Activated CD8-positive, alpha-beta memory T cell treated with anti-CD3 and anti-CD28 coated beads, Interleukin-2, amount 50 U/mL, for 24 hours (primary cell): ENCODE measurements around the gene RPL19.

Source experiments
- DNase-seq: peaks from one replicate; pipeline ENCODE4 v3.0.0-alpha.2; 2020; ENCODE audit errors: extremely low read depth

RPL19 gene

DNA sequence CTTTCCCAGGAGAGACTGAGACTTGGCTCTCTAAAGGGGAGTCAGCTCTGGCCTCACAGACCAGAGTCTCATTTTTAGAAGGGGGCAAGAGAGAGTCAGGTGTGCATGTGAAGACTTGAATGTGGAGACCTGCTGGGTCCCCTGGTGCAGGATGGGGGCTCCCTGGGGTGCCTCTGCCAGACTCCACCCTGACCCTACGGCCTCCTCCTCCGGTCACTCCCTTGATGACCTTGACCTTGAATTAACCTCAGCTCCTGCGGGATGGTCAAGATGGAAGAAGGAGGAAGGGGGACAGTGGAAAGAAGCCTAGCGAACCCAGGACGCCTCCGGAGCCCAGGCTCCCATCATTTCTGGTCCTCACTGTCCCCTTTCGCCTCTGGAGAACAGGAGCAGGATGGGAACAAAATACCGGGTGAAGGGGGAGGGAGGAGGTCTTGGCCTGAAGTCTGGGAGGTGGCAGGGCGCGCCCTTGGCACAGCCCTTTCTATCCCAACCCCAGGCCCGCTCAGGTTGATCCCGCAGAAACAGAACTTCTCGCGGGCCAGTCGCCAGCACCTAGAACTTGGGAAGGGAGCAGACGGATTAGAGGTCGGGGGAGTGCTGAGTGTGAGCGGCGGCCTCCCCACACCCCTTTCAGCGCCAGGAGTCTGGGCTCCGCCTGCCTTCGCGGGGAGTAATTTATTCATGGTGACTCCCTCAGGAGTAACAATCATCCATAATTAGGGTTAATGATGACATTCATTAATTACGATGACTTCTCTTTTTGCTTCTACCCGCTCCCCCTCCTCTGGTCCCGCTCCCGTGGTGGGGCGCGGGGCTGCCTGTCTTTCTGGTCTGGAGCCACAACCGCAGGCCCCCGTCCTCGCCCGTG is 24.1 kb downstream of the RPL19 start:
- DNase-seq: no peak

DNA sequence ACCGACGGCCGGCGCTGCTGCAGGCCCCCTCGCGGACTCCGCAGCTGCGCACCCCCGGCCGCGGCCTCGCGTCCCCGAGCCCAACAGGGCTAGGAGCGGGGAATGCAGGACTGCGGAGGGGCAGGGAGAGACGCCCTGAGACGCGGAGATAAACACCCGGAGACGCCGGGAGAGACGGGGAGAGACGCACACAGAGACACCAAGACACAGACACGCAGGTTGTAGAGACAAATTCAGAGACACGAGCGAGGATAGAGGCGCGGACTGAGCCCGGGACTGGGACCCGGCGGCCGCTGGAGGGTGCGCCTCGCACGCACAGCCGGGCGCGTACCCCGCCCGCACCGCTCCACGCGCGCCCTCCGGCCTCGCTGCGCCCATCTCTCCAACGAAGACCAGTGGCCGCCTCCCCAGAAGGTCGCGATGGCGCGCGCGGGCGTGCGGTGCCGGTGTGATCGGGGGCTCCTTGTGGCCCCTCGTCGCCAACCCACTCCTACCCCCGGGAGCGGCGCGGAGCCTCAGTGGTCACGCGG is 24.8 kb downstream of the RPL19 start:
- no peak for DNase-seq

DNA sequence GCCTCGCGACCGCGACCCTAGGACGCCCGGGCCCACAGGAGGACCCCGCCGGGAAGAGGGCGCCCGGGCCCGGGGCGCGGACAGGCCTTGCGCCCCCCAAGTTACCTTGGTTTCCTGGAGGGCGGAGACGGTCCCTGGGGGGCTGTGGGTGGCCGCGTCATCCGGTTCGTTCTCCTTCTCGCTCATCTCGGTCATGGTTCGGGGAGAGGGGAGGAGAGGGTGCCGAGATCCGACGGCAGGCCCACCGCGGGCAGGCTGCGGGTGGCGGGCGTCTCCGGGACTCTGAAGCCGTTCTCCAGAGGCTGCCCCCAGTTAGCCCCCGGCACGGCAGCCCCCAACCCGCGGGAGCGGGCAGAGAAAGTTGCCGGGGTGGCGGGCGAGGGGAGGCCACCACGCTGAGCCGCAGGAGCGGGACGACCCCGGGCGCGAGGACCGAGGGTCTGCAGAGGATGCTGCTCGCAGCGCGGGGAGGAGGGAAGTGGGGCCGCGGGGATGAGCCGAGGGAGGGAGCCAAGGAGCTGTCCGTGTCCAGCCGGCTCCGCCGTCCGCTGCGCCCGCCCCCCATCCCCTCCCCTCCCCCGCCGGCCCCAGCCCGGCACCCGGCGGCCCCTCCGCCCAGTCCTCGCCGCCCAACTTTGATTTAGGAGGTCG is 25.4 kb downstream of the RPL19 start, which contains the start of gene STAC2:
Gene STAC2, minus strand, starts transcription at position 638 of the 651 bp plus-strand sequence. Its CDS starts 443 bp downstream, at position 195.
- DNase-seq: no peak

DNA sequence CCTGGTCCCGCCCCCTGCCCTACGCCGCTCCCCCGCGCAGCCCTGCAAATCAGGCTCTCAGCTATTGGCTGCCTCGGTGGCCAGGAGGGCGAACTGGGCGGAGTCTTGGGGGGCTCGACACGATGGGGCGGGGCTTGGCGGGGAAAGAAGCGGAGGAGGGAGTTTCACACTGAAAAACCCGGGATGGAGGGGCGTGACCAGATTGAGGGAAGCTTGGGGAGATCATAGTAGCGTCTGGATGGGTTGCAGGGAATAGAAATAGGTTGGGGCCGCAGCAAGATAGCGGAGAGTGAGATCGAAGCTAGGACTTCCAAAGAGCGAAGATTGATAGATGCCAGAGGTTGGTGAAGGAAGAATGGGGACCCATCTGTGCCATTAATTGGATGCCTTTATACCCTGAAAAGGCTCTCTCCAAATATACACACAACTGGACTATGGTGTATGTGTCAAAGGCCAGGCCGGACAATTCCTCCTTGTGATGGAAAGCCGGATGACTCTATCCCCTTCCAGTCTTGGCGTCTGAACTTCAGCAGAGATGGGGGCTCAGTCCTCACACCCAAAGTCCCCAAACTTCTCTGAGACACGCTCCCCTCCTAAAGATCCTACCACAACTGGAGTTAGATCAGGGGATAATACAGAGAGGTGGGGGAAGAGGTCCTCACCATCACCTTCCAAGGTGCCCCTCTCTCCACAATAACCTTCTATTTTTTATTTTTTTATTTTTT is 26.0 kb downstream of the RPL19 start:
- DNase-seq: no peak

DNA sequence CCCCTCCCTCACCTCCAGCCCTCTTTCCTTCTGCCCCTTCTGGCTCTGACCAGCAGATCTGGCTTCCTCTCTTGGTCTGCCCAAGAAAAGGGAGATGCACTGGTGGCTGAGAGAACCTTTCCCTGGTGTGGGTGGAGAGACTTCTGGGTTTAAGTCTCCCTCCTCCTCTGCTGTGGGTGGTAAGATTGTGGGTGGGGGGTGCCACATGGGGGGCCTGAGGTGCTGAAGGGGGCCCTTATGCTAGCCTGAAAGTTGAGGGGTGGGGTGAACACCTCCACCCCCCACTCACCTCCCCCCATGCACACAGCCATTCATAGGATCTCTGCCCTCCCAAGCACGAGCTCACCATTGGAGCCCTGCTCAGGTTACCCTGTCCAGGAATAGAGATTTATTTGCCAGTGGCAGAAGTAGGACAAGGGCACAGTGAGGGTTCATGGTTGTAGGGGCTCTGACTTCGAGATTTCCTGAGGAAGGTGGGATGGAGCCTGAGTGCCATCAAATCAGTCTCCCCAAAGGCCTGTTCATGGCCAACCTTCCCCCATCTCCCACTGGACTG is 27.4 kb downstream of the RPL19 start:
- no peak for DNase-seq

DNA sequence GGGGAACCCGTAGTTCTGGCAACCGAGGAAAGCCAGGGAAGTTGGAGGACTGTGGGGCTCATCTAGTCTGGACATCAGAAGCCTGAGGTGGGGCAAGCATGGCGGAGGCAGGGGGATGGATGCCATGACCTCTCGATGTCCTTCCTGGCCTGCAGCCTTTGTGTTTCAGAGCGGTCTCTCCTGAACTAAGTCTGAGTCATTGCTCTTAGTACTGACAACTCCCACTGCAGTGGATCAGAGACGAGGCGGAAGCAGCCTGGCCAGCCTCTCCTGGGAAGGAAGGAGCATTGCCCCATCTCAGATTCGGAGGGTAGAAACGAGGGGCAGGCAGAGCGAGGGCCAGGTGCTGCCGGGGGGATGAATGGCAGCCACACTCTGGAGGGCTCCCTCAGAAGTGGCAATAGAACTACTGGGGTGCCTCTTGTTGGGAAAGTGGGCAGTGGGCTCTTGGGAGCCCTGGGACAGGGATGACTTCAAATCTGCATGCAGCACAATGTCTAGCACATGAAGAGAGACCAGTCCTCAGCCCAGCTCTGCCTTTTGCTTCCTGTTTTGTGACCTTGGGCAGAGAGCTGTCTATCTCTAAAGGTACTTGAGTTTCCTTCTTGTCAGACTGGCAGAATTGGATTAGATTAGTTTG is 29.3 kb downstream of the RPL19 start:
- no peak for DNase-seq

DNA sequence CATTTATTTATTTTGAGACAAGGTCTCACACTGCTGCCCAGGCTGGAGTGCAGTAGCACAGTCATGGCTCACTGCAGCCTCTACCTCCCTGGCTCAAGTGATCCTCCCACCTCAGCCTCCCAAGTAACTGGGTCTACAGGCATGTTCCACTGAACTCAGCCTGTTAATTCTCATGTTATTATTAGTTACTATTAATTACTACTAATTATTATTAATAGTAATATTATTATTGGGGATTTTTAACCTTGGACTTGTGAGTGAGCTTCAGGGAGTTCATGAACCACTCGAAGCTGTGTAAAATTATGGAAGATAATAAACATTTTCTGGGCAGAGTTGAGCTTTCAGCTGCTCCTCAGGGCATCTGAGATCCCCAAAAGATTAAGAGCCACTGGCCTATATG is 30.3 kb downstream of the RPL19 start:
- no peak for DNase-seq

DNA sequence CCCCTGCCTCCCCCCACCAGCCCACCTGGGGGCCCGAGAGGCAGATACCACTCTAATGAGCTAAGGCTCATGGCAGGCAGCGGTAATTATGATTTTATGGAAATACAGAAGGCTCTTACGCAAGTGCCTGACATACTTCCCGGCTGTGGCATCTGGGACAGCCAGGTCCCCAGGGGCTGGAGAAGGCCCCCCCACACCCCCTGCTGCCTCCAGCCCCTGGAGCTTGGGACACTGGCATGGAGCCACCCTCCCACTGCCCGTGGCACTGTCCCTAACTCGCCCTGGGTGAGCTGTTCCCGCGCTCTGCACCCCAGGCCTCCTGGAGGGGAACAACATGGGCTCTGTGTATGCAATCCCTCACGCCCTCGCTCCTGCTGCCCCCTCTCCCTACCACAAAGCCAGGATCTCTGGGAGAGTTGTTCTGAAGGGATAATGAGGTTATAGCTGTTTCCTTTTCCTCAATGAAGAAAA is 31.0 kb downstream of the RPL19 start:
- DNase-seq: no peak

DNA sequence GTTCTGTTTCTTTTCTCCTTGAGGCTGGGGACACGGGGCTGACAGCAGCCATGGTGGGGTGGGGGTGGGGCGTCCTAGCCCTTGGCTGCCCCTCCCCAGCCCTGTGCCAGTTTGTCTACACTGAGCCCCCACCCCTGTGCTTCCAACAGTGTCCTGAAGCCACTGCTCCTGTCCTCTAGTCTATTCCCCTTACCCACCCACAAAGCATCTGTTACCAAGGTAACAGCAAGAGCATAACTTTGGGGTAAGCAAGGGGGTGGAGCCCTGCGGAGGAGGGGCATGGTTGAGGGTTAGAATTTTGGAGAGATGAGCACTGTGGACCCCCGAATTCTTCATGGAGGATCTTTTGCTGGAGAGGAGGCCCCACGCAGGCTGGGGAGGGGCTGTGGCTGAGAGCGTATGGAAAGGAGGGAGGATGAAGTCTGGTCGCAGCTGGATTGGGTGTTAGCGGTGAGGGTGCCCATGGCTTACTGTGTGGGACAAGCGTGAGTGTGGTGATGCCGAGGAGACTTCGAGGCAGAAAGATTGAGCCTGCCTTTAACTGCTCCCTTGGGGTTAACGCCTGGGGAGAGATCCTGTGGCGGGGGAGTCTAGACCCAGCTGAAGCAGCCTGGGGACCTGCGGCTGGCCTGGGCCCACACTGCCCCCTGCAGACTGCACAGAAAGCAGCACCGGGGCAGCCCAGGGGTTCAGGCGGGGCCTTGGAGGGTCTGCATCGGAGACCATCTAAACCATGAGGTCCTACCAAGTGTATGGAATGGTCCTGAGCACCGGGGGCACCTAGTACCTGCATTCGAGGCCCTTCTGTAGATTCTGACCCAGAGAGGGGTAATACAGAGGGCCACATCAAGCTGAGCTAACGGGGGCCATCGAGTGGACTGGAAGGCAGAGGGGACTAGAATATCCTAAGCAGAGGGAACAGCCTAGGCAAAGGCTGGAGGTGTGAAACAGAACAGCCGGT is 31.8 kb downstream of the RPL19 start:
- no peak for DNase-seq

DNA sequence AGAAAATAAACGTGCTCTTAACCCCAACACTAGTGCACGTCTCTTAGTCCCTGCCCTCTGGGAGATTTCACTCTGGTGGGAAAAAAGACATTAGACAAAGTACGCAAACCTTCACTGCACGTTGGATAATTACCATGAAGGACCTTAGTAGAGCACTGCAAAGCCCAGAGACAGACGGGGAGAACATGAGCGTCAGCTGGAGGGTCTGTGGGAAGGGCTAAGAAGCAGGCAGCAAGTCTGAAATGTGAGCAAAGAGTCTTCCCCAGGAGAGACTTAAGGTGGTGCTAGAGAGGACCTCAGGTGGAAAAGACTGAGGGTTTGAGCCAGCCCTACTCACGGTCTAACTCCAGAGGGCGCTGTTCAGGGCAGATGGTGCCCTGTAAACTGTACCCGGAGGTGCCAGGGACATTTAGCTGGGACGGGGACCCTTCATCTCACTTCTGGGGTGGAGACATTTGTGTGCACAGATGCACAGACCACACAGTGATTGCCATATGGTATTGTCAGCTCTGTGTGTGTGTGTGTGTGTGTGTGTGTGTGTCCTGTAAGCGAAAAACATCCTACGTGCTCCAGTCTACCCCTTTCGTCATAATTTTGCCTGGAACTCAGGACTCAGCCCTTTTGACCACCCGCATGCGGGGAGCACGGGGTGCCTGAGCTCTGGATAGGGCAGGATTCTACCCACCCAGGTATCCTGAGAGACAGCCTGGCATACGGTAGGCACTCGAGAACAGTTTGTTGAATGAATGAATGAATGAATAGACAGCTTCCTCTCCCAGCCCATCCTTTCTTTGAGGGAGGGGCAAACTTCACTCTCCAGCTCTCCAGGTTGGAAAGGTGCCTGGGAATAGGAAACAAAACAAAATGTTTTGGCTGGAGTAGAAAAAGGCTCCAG is 35.7 kb downstream of the RPL19 start:
- DNase-seq: no peak

DNA sequence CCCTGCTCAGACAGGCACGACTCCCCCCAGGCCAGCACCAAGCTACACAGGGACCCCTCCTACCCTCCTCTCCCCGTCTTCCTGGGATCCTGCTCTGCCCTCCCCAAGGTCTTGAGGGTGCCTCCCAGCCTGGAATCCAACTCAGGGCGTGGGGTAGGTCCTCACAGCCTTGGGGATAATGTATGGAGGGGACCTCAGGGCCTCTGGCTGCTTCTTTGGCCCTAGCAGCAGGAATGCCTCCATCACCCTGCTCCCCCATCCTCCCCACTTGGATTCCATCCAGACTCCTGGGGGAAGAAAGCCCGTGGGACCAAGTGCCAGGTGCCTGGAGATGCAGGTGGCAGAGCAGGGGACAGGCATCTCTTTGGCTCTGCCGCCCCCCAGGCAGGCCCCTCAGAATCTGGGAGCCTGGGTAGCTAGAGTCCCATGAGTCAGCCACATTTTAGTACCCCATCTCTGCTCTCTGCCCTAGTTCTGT is 36.4 kb downstream of the RPL19 start:
- no peak for DNase-seq

DNA sequence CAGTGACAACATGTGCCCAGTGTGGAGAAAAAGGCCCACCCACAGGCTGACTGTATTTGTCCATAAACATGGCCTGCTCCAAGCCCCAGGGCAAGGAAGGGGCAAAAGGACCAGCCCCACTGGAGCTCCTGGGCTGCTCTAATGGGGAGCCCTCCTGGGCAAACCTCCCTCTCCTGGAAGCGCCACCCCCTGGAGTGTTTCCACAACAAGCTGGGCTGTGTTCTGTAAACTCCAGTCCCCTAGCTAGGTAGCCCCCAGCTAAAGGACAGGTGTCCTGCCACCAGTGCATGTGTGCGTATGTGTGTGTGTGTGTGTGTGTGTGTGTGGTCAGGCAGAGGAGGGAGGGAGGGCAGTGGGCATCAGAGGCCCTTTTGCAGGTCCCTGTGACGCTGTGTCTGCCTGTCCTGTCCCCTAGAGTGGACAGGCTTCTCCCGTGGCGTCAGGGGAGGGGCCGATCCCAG is 36.9 kb downstream of the RPL19 start:
- no peak for DNase-seq

DNA sequence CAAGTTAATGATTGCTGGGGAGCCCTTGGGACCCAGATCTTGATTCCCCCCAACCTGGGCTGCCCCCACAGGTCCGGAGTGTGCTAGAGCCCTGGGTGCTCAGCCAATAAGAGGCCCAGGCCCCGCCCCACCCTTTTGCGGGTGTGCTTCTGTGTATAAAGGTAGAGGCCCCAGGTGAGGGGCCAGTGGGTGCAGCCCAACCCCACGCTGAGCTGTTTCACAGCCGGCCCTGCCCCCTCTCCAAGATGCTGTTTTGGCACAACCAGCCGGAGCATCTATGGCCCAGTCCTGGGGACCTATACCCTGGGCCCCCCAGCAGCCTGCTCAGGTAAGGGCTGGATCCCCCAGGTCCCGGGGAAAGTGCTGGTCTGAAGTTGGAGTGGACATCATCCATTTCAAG is 37.5 kb downstream of the RPL19 start:
- DNase-seq: no peak

DNA sequence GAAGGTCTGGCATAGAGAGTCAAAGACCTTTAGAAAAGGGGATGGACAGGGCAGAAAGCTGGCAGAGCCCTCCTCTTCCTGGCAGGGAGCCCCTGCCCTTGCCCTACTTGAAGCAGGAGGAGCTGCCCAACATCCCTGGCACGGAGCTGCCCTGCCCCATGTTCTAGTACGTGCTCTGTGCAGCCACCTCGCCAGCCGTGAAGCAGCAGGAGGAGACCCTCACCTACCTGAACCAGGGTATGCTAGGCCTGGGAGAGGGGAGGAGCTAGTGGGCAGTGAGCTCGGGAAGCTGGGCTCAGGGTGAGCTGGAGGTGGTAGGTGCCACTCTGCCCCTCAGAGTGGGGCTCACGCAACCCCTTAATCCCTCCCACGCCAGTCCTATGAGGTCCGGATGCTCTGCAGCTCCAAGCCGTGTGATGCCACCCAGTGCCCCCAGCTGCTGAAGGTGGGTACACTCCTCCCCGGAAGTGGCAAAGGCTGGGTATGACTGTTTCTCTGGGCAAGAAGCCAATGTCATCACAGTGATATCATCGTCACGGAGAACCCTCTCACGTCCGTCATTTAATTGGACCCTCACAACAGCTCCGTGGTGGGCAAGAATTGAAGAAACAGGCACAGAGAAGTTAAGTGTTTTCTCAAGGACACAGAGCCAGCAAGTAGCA is 38.4 kb downstream of the RPL19 start:
- DNase-seq: peak; percentile 35

DNA sequence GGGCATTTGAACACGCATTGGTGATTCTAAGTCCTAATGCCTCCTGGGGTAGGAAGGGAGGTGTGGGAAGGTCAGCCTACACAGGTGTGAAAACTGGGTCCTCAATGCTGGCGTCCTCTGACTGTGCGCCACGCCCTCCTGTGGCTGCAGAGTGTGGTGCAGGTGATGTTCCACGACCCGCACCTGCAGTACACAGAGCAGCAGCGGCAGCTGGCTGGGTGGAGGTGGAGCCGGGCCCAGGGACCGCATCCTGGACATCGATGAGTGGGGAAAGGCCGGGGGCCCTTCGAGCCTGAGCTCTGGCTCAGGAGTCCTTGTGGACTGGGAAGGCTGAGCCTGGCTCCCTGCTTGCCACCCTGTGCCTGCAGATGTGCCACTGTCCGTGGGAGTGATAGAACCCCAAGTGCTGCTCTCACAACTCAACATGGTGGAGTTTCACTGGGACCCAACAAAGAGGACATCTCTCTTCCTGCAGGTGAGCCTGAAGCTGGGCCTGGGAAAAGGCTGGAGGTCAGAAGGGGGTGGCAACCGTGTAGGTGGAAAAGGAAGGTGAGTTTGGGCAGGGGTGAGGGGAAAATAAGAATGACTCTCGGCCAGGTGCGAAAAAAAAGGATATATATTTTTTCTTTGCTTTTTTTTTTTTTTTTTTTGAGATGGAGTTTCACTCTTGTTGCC is 39.7 kb downstream of the RPL19 start:
- DNase-seq: no peak

DNA sequence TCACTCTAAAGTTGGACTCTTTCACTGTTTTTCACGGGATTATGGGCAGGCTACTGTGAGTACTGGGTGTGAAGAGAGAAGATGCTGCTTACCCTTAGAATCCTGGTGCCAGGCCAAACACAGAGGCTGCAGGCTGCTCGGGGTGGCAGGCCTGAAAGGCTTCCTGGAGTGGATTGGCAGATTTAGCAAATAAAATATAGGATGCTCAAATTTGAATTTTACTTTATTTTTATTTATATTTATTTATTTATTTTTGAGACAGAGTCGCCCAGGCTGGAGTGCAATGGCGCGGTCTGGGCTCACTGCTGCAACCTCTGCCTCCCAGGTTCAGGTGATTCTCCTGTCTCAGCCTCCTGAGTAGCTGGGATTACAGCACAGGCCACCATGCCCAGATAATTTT is 40.5 kb downstream of the RPL19 start:
- DNase-seq: no peak

DNA sequence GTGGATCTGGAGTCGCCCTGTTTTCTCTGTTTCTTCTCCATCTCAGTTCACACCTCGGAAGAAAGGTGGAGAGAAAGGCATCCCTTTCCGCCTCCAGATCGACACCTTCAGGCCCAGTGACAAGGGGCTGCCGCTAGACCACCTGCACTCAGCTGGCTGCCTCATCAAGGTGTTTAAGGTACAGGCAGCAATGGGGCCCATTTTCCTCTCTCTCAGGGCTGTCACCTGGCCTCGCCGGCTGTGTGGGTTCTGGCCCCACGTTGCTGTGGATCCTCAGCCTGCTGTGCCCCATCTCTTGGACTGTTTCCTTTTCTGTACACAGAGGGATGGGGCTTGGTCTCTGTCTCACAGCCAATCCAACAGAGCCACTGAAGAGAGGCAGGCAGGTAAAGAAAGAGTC is 43.1 kb downstream of the RPL19 start:
- DNase-seq: no peak
